Lower leg skin (tissue), 3 donors: ENCODE data around the gene MEGF8.

ENCODE experiments used
- POLR2A ChIP-seq, 2 donors: fragments of 450-650 bp; IDR thresholded peaks; one replicate each; pipeline ENCODE4 v1.6.1; 2016 to 2017; ENCODE audit warnings: antibody characterized with exemption in 2 of 2, mild to moderate bottlenecking in 1 of 2, moderate library complexity in 1 of 2
- TF ChIP-seq, protein P1 (sequence below), 3 donors: fragments of 450-650 bp; IDR thresholded peaks; one replicate each; pipeline ENCODE4 v1.5.1; 2016; ENCODE audit warnings: antibody characterized with exemption in 3 of 3, mild to moderate bottlenecking in 3 of 3, moderate library complexity in 2 of 3

DNA sequence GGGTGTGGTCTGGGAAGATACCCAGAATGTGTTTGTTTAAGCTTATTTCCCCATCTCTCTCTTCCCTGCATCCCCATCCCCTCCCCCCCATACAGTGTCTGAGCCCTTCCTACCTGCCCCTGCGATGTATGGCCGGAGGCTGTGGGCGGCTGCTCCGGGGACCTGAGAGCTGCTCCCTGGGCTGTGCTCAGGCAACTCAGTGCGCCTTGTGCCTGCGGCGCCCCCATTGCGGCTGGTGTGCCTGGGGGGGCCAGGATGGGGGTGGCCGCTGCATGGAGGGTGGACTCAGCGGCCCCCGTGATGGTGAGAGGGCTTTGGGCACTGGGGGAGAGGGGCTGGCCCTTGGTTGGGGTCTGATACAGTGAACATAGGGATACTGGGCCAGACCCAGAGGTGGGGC lies 42.9 kb downstream of the MEGF8 start:
- no peak for TF ChIP-seq POLR2A (IDR thresholded peaks at IDR 0.05)
- TF ChIP-seq, protein P1, sequence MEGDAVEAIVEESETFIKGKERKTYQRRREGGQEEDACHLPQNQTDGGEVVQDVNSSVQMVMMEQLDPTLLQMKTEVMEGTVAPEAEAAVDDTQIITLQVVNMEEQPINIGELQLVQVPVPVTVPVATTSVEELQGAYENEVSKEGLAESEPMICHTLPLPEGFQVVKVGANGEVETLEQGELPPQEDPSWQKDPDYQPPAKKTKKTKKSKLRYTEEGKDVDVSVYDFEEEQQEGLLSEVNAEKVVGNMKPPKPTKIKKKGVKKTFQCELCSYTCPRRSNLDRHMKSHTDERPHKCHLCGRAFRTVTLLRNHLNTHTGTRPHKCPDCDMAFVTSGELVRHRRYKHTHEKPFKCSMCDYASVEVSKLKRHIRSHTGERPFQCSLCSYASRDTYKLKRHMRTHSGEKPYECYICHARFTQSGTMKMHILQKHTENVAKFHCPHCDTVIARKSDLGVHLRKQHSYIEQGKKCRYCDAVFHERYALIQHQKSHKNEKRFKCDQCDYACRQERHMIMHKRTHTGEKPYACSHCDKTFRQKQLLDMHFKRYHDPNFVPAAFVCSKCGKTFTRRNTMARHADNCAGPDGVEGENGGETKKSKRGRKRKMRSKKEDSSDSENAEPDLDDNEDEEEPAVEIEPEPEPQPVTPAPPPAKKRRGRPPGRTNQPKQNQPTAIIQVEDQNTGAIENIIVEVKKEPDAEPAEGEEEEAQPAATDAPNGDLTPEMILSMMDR (IDR thresholded peaks at IDR 0.05): no peak
